ENCODE measurements around the gene EP400.
A peak's percentile ranks its signal among the peaks of the same experiment; 100 is the strongest.

The EP400 gene, protein sequence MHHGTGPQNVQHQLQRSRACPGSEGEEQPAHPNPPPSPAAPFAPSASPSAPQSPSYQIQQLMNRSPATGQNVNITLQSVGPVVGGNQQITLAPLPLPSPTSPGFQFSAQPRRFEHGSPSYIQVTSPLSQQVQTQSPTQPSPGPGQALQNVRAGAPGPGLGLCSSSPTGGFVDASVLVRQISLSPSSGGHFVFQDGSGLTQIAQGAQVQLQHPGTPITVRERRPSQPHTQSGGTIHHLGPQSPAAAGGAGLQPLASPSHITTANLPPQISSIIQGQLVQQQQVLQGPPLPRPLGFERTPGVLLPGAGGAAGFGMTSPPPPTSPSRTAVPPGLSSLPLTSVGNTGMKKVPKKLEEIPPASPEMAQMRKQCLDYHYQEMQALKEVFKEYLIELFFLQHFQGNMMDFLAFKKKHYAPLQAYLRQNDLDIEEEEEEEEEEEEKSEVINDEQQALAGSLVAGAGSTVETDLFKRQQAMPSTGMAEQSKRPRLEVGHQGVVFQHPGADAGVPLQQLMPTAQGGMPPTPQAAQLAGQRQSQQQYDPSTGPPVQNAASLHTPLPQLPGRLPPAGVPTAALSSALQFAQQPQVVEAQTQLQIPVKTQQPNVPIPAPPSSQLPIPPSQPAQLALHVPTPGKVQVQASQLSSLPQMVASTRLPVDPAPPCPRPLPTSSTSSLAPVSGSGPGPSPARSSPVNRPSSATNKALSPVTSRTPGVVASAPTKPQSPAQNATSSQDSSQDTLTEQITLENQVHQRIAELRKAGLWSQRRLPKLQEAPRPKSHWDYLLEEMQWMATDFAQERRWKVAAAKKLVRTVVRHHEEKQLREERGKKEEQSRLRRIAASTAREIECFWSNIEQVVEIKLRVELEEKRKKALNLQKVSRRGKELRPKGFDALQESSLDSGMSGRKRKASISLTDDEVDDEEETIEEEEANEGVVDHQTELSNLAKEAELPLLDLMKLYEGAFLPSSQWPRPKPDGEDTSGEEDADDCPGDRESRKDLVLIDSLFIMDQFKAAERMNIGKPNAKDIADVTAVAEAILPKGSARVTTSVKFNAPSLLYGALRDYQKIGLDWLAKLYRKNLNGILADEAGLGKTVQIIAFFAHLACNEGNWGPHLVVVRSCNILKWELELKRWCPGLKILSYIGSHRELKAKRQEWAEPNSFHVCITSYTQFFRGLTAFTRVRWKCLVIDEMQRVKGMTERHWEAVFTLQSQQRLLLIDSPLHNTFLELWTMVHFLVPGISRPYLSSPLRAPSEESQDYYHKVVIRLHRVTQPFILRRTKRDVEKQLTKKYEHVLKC (N-terminal part only)

DNA sequence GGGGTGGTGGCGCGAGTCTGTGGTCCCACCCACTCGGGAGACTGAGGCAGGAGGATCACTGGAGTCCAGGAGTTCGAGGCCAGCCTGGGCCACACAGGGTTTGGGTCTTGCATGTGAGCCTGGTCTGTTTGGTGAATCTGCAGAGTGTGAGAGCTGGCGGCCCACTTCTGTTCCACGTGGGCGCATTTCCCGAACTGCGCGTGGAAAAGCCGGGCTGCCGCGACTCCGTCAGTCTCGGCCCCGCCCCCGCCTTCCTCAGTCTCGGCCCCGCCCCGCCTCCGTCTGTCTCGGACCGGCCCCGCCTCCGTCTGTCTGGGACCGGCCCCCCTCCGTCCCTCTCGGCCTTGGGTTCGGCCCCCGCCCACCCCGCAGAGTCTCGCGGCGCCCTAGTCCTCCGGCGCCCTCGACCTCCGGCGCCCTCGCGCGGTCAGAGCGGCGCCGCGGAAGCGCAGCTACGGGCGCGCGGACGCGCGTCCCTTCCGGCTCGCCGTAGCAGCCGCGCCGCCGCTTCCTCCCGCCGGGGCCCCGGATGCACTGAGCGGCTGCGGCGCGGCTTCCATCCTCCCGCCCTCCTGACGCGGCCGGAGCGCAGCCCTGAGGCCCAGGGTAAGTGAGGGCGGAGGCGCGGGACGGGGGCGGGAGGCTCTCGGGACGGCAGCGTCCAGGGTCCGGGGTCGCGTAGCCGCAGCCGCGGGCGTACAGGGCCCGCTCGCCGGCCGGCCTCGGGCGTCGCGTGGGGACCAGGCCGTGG is at the start of gene EP400:
Gene EP400 (plus strand): TSS at position 512 of the 751 bp plus-strand sequence. CDS start 10,678 bp downstream, outside the sequence.
- DNase-seq, result peak; percentile 94

DNA sequence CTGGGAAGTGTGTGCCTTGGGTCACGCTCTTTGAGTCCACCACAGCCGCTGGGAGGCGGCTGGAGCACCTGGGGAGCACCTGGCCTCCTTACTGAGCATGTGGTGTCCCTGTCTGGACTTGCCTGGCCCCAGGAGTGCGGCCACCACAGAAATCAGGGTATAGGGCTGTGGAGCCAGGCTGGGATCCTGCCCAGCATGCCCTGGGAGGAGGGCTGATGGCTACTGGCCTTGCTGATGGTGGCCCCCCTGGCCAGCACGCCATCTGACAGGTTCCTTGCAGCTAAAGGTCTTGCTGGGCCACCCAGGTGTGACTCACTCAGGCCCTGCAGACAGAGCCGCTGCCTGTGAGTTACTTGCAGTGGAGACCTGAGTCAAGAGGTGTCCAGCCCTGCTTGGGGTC is 49.3 kb upstream of the EP400 start:
- DNase-seq, result no peak

DNA sequence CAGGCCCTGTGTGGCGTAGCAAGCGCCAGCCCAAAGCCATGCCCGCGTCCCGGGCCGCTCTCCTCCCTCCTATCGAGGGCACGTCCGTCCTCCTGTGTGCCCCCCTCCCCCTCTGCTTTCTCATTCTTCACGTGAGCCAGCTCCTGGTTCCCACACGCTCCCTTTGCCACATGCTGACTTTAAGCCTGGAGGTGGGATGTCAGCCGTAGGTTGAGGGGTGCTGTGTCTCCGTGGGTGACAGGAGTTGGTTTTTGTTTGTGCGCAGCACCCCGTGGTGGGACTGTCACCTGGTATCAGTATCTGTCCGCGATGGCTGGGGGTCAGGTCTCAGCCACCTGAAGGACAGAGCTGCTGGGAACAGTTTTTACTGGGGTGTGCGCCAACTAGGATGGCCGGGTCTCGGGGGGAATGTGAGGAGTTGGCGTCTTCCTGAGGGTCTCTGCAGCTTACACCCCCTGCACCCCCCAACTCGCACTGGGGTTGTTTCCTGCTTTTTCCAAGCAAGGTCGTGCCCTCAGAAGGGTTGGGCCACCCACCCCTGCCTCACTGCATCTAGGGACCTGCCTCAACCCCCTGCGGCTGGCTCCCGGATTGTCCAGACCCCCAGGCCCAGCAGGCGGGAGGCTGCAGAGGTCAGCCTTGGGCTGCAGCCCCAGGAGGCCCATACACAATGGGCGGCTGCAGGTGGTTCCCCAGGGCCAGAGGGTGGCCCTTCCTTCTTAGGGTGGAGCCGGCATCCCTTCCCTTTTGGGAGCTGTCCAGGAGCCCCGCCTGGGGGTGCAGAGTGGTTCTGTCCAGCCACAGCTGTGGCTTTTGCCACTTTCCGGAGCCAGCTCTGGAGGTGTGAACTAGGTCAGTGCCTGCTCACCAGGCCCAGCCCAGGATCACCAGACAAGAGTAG is 48.1 kb upstream of the EP400 start:
- DNase-seq, result no peak

DNA sequence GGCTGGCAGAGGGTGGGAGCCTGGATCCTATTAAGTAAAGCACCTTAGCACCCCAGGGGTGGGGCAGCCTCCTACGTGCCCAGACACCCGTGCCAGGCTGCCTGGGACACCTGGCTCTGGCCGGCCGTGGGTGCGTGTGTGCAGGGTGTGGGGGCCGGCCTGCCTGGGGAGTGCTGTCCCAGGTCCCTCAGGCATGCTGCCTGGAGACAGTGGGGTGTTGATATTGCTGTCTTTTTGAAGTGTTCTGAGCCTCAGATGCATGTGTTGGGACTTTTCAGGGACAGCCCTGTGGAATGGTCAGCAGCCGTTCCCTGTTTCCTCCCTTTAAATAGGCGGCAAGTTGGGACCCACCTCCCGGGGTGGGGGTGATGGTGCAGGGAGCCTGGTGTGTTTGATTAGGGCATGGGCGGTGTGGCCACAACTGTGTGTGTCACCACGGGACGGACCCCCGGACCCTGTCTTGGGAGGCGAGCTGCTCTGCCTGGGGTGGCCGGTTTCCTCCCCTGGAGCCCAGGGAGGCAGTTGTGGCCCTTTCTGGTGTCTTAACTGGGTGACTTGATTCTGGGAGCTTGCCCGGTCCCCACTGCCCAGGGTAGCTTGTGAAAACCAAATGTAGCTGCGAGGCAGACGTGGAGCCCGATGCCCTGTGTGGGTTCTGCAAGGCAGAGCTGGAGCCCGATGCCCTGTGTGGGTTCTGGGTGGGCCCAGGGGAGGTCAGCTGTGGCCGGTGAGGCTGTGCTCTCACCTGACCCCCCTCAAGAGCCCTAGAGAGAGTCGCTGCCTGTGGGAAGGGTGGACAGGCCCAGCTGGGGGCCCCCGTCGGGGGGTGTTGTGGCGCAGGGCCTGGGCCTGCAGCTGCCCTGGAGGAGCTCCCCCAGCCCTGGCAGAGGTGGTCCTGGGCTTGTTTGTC is 47.2 kb upstream of the EP400 start:
- DNase-seq, result no peak

DNA sequence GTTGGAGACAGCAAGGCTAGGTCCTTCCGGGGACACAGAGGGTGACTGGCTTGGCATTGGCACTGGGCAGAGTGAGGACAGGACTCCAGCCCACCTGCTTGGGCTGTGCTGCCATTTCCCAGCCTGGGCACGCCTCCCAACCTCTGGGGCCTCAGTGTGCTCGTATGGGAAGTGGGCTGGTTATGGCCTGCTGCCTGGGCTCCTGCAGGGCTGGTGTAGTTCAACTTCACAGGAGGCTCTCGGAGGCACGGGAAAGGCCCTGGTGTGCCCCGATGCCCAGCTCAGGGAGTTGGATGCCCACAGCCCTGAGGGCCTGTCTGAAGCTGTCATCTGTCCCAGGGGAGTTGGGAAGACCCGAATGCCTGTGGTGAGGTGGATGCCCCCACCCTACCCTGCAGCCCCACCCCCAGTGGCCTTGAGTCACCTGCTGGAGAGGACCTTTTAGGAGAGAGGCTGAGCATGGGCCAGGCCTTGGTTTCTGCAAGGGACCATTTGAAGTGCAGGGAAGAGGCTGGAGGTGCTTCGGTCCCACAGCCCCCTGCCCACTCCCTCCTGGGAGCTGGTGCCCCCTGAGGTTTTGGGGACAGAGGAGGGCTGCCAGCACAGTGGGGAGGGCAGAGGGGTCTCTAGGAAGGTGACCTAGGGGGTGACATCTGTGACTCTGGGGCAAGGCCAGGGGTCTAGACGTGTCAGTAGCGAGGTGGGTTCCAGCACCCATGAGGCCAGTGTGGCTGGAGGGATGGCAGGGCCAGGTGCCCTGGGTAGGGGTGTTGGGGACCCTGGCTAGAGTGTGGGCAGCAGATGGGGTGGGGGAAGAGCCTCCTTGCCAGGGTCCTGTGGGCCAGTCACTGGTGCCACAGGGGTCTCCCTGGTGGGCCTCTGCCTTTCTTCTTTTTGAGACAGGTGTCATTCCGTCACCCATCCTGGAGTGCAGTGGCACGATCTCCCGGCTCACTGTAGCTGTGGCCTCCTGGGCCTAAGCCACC is 46.2 kb upstream of the EP400 start:
- no peak for DNase-seq

DNA sequence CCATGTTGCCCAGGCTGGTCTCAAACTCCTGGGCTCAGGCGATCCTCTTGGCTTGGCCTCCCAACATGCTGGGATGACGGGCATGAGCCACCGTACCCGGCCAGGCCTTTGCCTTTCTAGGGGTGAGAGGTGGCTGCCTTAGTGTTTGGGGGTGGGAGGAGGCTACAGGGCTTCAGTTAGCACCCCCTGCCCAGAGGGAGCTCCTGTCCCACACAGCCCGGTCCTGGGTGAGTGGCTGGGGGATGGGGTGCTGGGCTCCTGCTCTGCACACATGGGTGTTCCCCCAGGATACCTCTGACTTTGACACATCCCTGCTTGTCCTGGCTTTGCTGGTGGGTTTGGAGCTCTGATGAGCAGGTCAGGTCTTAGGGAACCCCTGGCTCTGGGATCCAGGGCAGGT is 45.4 kb upstream of the EP400 start:
- DNase-seq, result no peak

DNA sequence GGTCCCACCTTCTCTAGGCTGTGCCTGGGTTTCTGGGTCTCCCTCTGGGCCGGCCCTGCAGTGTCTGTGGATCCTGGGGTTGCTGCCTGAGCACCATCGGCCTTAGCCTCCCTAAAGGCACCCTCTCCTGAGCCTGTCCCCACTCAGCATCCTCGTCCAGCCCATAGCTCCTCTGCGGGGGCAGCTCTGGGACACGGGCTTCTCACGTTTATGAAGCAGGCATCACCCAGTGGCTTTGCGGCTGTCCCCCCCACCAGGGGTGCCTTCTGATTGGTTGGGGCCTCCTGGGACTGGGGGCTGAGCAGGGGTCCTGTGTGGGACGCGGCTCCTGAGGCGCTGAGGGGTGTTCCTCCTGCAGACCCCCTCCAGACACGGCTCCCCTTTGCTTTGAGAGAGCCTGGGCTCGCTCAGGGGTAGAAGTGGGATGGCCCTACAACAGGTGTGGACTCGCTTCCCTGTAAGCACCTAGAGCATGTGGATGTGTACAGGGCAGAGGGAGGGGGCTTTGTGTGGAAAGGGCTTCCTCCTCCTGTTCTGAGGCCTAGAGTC is 44.6 kb upstream of the EP400 start:
- DNase-seq, result no peak

DNA sequence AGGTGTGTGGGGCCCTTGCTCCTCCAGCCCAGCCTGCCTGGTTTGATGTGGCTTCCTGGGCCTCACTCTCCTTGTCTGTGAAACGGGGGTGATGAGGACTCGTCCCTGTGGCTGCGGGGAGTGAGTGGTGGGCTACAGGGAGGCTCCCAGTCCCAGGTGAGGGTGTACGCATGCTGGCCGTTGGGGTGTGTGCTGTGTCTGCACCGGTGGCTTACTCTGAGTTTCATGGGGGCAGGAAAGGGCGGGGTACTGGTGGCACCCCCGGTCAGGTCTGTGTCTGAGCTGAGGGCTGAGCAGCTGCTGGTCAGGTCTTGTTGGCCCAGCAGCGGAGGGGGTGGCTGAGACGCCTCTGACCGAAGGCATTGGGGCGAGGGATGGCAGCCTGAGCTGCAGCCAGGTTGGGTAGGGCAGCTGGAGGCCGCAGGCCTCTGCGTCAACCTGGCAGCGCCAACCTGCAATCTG is 44.1 kb upstream of the EP400 start:
- DNase-seq, result no peak

DNA sequence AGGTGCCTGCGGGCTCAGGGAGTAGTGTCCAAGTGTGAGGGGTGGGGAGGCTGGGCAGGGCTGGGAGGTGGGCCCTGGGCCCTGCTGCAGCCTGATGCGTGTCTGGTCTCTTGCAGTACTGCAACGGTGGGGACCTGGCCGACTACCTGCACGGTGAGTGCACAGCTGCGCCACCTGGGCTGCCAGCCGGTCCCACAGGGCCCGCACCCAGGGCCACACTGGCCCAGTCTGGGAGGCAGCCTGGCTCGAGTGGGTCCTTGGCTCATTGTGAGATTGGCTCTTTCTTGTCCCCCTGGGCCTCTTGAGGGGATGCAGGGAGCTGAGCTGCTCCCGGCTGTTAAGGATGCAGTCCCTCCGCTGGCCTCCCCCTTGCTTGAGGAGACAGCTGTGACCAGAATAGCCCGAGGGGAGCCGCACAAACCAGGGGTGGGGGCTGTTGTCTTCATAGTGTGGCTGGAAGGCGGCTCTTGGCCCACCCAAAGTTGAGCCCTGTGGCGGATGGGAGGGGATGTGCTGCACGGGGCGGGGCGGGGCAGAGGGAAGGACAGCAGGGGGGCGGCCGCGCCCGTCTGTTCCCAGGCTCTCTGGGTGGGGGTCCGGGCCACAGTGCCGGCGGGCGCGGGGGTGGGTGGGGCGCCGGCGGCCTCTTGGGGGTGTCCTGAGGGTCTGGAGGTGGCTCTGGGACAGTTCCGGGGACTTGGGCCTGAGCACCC is 42.2 kb upstream of the EP400 start:
- no peak for DNase-seq

DNA sequence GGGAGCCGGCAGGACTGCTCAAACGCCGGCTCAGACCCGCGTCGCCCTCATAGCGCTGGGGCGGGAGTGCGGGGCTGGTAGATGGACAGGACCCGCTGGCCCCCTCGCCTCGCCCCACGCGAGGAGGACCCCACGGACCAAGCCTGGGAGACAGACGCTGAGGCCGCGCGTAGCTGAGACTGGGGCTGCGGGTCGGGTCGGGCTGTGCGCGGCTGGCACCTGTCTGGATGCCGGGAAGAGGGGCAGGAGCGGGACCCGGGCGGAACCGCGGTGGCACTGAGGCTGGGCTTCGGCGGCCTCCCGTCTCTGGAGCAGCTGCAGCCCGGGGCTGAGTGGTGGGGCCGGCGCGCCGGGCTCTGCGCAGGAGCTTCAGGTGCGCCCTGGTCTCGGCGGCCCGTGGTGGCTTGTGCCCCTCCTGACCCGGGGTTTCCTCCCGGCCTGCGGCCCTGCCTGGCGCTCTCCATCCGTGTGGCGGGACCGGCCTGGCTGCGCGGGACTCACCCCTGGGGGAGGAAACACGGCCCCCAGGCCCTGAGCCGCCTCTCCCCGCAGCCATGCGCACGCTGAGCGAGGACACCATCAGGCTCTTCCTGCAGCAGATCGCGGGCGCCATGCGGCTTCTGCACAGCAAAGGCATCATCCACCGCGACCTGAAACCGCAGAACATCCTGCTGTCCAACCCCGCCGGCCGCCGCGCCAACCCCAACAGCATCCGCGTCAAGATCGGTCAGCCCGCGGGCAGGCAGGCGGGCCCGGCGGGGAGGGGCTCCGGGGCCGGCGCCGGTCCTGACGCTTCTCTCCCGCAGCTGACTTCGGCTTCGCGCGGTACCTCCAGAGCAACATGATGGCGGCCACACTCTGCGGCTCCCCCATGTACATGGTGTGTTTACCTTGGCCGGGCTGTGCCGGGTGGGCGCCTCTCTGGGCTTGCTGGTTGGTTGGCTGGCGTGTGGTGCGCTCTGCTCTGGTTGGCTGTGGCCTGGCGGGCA is 41.4 kb upstream of the EP400 start:
- DNase-seq, result no peak

DNA sequence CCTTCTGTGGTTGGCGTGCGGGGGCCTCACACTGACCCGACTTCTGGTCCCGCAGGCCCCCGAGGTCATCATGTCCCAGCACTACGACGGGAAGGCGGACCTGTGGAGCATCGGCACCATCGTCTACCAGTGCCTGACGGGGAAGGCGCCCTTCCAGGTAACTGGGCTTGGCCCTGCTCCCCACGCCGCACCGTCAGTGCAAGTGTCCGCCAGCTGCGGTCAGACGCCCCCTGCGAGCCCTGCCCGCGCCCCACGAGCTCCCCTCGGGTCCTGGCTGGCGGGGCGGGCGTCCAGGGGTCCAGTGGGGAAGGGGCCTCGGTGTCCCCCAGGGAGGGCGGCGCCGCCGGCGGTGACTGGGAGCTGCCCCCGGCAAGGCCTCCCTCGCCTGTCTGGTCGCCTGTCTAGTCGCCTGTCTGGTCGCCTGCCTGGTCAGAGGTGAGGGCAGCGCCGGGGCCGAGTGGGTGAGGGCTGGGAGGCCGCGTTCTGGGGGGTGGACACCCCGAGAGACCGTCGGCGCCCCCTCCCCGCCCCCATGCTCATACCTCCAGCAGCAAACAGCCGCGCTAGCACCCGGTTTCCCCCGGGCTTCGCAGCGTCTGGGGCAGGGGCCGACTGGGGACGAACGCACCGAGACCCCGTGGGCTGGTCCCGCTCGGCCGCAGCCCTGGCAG is 40.5 kb upstream of the EP400 start:
- no peak for DNase-seq

DNA sequence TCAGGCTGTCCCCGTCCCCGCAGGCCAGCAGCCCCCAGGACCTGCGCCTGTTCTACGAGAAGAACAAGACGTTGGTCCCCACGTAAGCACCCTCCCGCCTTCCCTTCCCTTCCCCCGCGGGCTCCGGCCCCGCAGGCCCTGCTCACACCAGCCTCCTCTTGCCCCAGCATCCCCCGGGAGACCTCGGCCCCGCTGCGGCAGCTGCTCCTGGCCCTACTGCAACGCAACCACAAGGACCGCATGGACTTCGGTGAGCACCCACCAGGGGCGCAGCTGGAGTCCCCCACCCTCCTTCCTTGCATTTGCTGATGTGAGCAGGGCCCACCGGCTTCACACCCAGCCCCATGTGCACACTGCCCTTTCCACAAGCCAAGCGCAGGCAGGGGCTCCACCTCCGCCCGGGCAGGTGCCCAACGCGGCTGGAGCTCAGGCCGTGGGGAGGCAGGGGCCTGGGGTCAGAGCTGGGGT is 40.0 kb upstream of the EP400 start:
- no peak for DNase-seq

DNA sequence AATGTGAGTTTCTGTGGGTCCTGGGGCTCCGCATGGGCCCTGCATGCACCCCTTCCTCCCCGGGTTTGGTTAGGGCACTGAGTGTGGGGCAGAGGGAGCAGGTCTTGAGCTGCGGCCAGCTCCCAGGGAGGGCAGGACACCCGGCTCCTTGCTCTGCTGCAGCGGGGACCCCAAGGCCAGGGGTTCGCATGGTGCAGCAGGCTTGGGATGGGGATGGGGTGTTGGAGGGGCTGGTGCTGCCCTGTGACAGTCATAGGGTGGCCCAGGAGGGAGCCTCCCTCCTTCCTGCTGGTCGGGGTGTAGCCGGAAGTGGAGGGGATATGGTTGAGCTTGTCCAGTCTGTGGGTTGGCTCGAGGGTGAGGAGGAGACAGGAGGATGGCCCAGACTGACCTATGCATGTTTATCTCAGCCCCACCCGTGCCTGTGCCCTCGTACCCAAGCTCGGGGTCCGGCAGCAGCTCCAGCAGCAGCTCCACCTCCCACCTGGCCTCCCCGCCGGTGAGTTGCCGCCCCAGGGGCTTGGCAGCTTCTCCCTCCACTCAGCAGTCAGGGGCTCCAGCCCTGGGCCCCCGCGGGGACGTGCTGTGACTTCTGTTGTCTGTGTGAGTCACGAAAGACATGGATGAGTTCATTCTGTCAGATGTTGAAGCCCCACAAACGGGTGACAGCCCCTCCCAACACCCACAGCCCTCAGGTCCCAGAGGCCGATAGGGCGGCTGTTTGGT is 39.3 kb upstream of the EP400 start:
- DNase-seq, result no peak

DNA sequence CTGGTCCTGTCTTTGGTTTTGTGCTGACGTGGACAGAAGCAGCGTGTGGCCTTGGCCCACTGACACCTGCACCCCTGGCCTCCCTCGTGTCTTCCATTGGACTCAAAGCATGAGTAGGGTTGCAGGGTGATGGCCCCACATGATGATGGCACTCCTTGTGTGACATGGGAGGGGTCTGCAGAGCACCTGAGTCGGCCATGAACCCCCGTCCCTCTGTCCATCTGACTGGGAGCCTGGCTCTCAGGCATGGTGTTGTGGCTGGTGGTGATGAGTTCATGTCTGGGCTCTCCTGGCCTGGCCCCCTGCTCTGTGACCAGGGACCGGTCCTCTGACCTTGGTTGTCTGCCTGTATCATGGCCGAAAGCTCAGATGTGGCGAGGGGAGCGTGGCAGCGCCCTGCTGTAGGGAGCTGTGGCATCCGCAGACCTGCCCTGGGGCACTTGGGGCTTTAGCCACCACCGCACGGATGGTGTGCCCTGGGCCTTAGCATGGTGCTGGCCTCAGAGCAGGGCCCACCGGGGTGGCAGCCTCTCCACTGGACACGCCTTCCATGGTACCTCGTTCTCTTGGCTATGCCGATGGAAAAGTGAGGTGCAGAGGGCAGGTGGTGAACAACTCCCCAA is 38.6 kb upstream of the EP400 start:
- DNase-seq, result no peak
